PC-3 (cell line): Measurements from ENCODE around the gene VPS18. TPM values are rescaled to one million over a fixed set of nuclear protein-coding genes. Genes with fewer than 3 reads are reported as not detected.
"Not testable (repeated sequence)": the region's sequence is repeated elsewhere in the genome, so short reads cannot be mapped to it uniquely, and the experiment has no call there.

Source experiments
- ATAC-seq: fragments of 200-7000 bp; cut with Tn5 transposase; 2 replicates; pipeline ENCODE4 v1.9.1; 2020; ENCODE audit warnings: mild to moderate bottlenecking, moderate library complexity
- BruUV-seq: library from RNA; stranded (reverse); fragments of 400-500 nt; replicated peaks from 2 replicates; lab custom pipeline; 2021; lab: Mats Ljungman, UMichigan
- CTCF ChIA-PET: fragments of 300-600 bp; sonication (Branson Sonifier 250); formaldehyde crosslinking; loops from one replicate; lab custom pipeline; 2022; ENCODE audit warnings: antibody characterized with exemption; lab: Charles Lee
- POLR2A ChIA-PET: fragments of 300-600 bp; sonication (Branson Sonifier 250); formaldehyde crosslinking; loops from one replicate; lab custom pipeline; 2022; ENCODE audit warnings: antibody characterized with exemption; ENCODE audit not compliant: unreplicated experiment; lab: Charles Lee
- DNase-seq: peaks from one replicate; pipeline ENCODE4 v3.0.0-alpha.2; 2015
- H2AFZ ChIP-seq: fragments of 300-600 bp; sonication (generic); 2 replicates; pipeline ENCODE4 v1.6.0; 2016; ENCODE audit warnings: antibody characterized with exemption, low read length
- H3F3A ChIP-seq: fragments of 300-600 bp; sonication (generic); one replicate; pipeline ENCODE4 v1.6.0; 2017; ENCODE audit warnings: antibody characterized with exemption, low read length, control low read depth, mild to moderate bottlenecking; ENCODE audit not compliant: unreplicated experiment
- H3K27ac ChIP-seq: fragments of 300-600 bp; sonication (generic); 2 replicates; pipeline ENCODE4 v1.5.1; 2016; ENCODE audit warnings: mild to moderate bottlenecking, low read length
- H3K27me3 ChIP-seq: fragments of 300-600 bp; sonication (generic); 2 replicates; pipeline ENCODE4 v1.6.1; 2016; ENCODE audit warnings: low read length, mixed read lengths
- H3K36me3 ChIP-seq: fragments of 300-600 bp; sonication (generic); 2 replicates; pipeline ENCODE4 v1.6.1; 2016; ENCODE audit warnings: low read depth, mixed run types, low read length, mixed read lengths
- H3K4me1 ChIP-seq: fragments of 300-600 bp; sonication (generic); 2 replicates; pipeline ENCODE4 v1.5.1; 2016; ENCODE audit warnings: low read length; ENCODE audit not compliant: insufficient read depth
- H3K4me2 ChIP-seq: fragments of 300-600 bp; sonication (generic); 2 replicates; pipeline ENCODE4 v1.6.0; 2016; ENCODE audit warnings: low read length
- H3K4me3 ChIP-seq: fragments of 300-600 bp; sonication (generic); 2 replicates; pipeline ENCODE4 v1.5.1; 2016; ENCODE audit warnings: mild to moderate bottlenecking, low read length, mixed read lengths
- H3K79me2 ChIP-seq: fragments of 300-600 bp; sonication (generic); 2 replicates; pipeline ENCODE4 v1.6.1; 2017; ENCODE audit warnings: low read length, mixed read lengths
- H3K9ac ChIP-seq: fragments of 300-600 bp; sonication (generic); 2 replicates; pipeline ENCODE4 v1.6.0; 2016; ENCODE audit warnings: mild to moderate bottlenecking, low read length
- H3K9me2 ChIP-seq: fragments of 300-600 bp; sonication (generic); replicated peaks from 2 replicates; pipeline ENCODE4 v1.6.1; 2016; ENCODE audit warnings: mixed run types, low read length, mixed read lengths
- H3K9me3 ChIP-seq: fragments of 300-600 bp; sonication (generic); 2 replicates; pipeline ENCODE4 v1.6.1; 2016; ENCODE audit warnings: low read length, mixed read lengths
- H4K20me1 ChIP-seq: fragments of 300-600 bp; sonication (generic); 2 replicates; pipeline ENCODE4 v1.6.1; 2016; ENCODE audit warnings: low read length, mixed read lengths
- EZH2 ChIP-seq: fragments of 300-600 bp; sonication (generic); IDR thresholded peaks from one replicate; pipeline ENCODE4 v1.6.1; 2017; ENCODE audit warnings: antibody characterized with exemption, mild to moderate bottlenecking, low read length; ENCODE audit not compliant: unreplicated experiment
- EZH2phosphoT487 ChIP-seq: fragments of 300-600 bp; sonication (generic); IDR thresholded peaks from 2 replicates; pipeline ENCODE4 v1.6.1; 2018; ENCODE audit warnings: mild to moderate bottlenecking, antibody characterized with exemption, low read length, borderline replicate concordance
- intact Hi-C: fragments of 100-400 bp; cut with micrococcal nuclease; formaldehyde crosslinking; loops from 2 replicates; pipeline ENCODE4 v1.9.0; 2023
- total RNA-seq: library from RNA; depleted of rRNA; stranded (reverse); fragments of >200 nt; gene quantifications from 2 replicates; pipeline ENCODE4 v1.2.3, GENCODE V29; 2014
- TF ChIP-seq, protein P1 (sequence below): fragments of 300-600 bp; sonication (generic); conservative IDR thresholded peaks from 2 replicates; pipeline ENCODE4 v1.5.1; 2017; ENCODE audit warnings: antibody characterized with exemption, low read depth, mild to moderate bottlenecking, low read length

VPS18 gene
- total RNA-seq, 1 experiment from 2014 or later = 37.6 TPM

DNA sequence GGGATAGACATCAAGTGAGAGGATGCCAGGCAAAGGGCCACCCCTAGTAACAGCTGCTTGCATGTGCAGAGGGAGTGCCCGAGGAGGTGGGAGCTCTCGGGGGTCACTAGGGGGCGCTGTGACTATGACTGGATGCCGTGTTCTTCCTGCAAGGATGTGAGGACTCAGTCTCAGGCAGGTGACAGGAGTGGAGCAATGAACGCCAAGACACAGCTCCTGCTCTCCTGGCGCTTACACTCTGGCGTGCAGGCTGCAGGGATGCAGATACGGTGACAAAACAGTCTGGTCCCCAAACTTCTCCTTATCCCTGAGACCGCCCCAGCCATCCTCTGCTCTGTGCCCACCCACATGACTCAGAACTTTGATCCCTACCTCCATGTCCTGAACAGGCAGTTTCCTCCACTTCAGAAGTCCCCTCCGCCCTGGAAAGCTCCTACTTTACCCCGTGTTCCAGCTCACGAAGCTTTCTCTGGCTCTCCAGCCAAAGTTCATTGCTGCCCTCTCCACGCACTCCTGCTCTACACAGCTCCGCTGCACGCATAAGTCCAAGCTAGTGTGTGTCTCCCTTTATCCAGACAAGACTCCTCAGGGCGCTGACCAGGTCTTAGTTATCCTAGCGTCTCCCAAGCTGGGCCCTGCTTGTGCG lies 34.9 kb upstream of the VPS18 start:
- H3F3A ChIP-seq = peaks cover 14% of the 10 kb centered on the region
- H3K9ac ChIP-seq = no peak overlapping the region
- CTCF ChIA-PET = interaction anchor here (0.5 to 3.8 kb wide), 17 partner anchors 9 to 307 kb away, joined by 3 to 80 read pairs (median 5); partner anchors contain the start of genes RHOV and VPS18
- H3K9me2 ChIP-seq = no peaks in the 10 kb centered on the region
- 0 out of 2 replicates have a peak overlapping the region, but pooled peaks have one; percentile 5 for H3K27ac ChIP-seq
- H3K27me3 ChIP-seq = no peaks in the 10 kb centered on the region
- POLR2A ChIA-PET = interaction anchor here (0.5 to 0.6 kb wide), 2 partner anchors 14 to 16 kb away, joined by 3 read pairs; no protein-coding TSS in a partner anchor
- H3K4me2 ChIP-seq = no peak overlapping the region
- intact Hi-C loops = loop anchor here (5.0 kb wide), 1 partner anchor 158 kb away; no protein-coding TSS in a partner anchor
- TF ChIP-seq, protein P1, sequence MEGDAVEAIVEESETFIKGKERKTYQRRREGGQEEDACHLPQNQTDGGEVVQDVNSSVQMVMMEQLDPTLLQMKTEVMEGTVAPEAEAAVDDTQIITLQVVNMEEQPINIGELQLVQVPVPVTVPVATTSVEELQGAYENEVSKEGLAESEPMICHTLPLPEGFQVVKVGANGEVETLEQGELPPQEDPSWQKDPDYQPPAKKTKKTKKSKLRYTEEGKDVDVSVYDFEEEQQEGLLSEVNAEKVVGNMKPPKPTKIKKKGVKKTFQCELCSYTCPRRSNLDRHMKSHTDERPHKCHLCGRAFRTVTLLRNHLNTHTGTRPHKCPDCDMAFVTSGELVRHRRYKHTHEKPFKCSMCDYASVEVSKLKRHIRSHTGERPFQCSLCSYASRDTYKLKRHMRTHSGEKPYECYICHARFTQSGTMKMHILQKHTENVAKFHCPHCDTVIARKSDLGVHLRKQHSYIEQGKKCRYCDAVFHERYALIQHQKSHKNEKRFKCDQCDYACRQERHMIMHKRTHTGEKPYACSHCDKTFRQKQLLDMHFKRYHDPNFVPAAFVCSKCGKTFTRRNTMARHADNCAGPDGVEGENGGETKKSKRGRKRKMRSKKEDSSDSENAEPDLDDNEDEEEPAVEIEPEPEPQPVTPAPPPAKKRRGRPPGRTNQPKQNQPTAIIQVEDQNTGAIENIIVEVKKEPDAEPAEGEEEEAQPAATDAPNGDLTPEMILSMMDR = peak; percentile 94
- TF ChIP-seq EZH2phosphoT487 (no peak), EZH2 (no peak)
- H3K36me3 ChIP-seq = peaks cover 25% of the 10 kb centered on the region
- H3K9me3 ChIP-seq = no peaks in the 10 kb centered on the region
- no peaks in the 10 kb centered on the region for H3K79me2 ChIP-seq
- DNase-seq (peak; percentile 87), ATAC-seq (peak; percentile 63)
- H3K4me3 ChIP-seq = no peak overlapping the region
- H2AFZ ChIP-seq = no peak overlapping the region
- BruUV-seq = TSS peak; percentile 0
- H3K4me1 ChIP-seq = peaks cover 47% of the 10 kb centered on the region
- H4K20me1 ChIP-seq = no peaks in the 10 kb centered on the region

GRCh38 chr15:40861147-40861546 lies 33.1 kb upstream of the VPS18 start:
- peaks cover 12% of the 10 kb centered on the region for H3K36me3 ChIP-seq
- ChIA-PET POLR2A (interaction anchor here (0.5 kb wide), 1 partner anchor 67 kb away, joined by 4 read pairs; no protein-coding TSS in a partner anchor), CTCF (interaction anchor here (0.6 to 3.3 kb wide), 3 partner anchors 12 to 229 kb away, joined by 5 to 32 read pairs (median 6); partner anchors contain the start of gene RHOV)
- peaks cover 53% of the 10 kb centered on the region for H3K4me1 ChIP-seq
- H3K9me2 ChIP-seq, H3K9me3 ChIP-seq, H2AFZ ChIP-seq, DNase-seq, H3K4me2 ChIP-seq, BruUV-seq, H3K4me3 ChIP-seq, H4K20me1 ChIP-seq, H3K79me2 ChIP-seq, ATAC-seq, H3K27me3 ChIP-seq, intact Hi-C loops: not testable (repeated sequence)
- H3F3A ChIP-seq = peaks cover 14% of the 10 kb centered on the region
- H3K27ac ChIP-seq = peak overlapping the region; percentile 88
- H3K9ac ChIP-seq = peak overlapping the region; percentile 57

- TF ChIP-seq, protein P1 = no peak
- TF ChIP-seq EZH2 = no peak
- TF ChIP-seq EZH2phosphoT487 = no peak
- peak overlapping the region; percentile 95 for H3K27ac ChIP-seq
Observed at GRCh38 chr15:40863660-40864270, 30.5 kb upstream of the VPS18 start.

More at GRCh38 chr15:40863660-40864270, 30.5 kb upstream of the VPS18 start:
- Histone ChIP-seq H3K79me2 (no peaks in the 10 kb centered on the region), H4K20me1 (no peaks in the 10 kb centered on the region), H3K4me3 (no peak overlapping the region), H3F3A (peaks cover 10% of the 10 kb centered on the region), H3K9ac (peak overlapping the region; percentile 12; the same call in 1 of the 2 replicates), H3K9me2 (no peaks in the 10 kb centered on the region), H3K4me1 (peaks cover 44% of the 10 kb centered on the region), H3K9me3 (no peaks in the 10 kb centered on the region), H3K36me3 (no peaks in the 10 kb centered on the region), H3K4me2 (no peak overlapping the region), H3K27me3 (no peaks in the 10 kb centered on the region), H2AFZ (no peak overlapping the region)
- no TSS peak for BruUV-seq
- ChIA-PET CTCF (interaction anchor here (1.1 to 3.3 kb wide), 3 partner anchors 9 to 31 kb away, joined by 3 to 32 read pairs (median 6); partner anchors contain the start of genes RHOV and VPS18), POLR2A (interaction anchor here (0.6 kb wide), 2 partner anchors 24 to 151 kb away, joined by 3 to 6 read pairs; no protein-coding TSS in a partner anchor)
- ATAC-seq = no peak
- DNase-seq = no peak
- intact Hi-C loops = no loop called here
